Nephron progenitor cell (in vitro differentiated cells): ENCODE data around the gene TNFRSF6B.

Experiments used
- DNase-seq: peaks from one replicate; pipeline ENCODE4 v3.0.0; 2021
- H3K27ac Mint-ChIP-seq: 2 replicates; pipeline ENCODE4 v1.8.0; 2021; ENCODE audit warnings: mild to moderate bottlenecking, moderate library complexity, mixed read lengths
- H3K27me3 Mint-ChIP-seq: 2 replicates; pipeline ENCODE4 v1.8.0; 2021; ENCODE audit warnings: mild to moderate bottlenecking, low read depth, mixed read lengths; ENCODE audit not compliant: poor library complexity
- H3K36me3 Mint-ChIP-seq: 2 replicates; pipeline ENCODE4 v1.8.0; 2021; ENCODE audit warnings: low read depth, mixed read lengths
- H3K4me1 Mint-ChIP-seq: 2 replicates; pipeline ENCODE4 v1.8.0; 2021; ENCODE audit warnings: mixed read lengths
- H3K4me3 Mint-ChIP-seq: 2 replicates; pipeline ENCODE4 v1.8.0; 2021; ENCODE audit warnings: mild to moderate bottlenecking, moderate library complexity, mixed read lengths
- H3K9me3 Mint-ChIP-seq: 2 replicates; pipeline ENCODE4 v1.8.0; 2021; ENCODE audit warnings: mild to moderate bottlenecking, moderate library complexity, mixed read lengths
- TF ChIP-seq, protein P1 (sequence below): fragments of 200-600 bp; sonication (generic); IDR thresholded peaks from 2 replicates; pipeline ENCODE4 v1.5.0; 2021; ENCODE audit warnings: antibody characterized with exemption

Gene TNFRSF6B

DNA sequence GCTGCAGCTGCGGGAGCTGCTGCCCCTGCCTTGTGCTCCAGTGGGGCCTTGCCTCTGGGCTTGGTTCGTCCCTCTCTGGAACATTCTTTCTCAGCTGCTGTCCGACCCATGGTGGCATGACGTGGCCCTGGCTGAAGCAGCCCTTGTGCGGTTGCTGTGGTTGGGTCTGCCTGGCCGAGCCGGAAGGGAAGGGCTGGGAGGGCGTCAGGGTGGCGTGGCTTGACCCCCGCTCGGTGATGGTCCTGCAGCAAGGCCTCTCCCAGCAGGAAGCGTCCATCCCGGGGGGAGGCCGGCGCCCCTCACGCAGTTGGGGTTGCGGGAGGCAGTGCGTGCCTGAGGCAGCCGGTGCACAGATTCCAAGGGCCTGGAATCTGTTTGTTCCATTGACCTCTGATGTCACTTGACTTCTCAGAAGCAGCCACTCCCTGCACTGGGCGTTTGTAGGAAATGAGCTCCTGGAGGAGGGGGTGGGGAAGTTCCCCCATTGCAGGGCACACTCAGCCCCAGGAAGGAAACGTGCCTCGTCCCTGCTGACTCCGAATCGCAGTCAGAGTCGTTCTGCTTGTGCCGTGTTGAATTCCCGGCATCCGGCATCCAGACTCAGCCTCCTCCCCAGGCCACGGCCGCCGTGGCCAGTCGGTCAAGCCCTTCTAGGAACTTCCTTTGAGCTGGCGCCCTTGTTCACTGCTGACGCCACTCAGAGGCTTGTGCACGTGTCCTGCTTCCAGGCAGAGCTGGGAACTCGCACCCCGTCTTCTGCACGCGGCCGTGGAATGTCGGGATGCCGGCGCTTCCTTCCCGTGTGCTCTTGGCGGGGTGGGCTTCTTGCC lies 9.7 kb upstream of the TNFRSF6B start:
- H3K36me3 Mint-ChIP-seq = no peaks in the 10 kb centered on the region
- DNase-seq = no peak
- H3K4me3 Mint-ChIP-seq = no peak overlapping the region
- H3K4me1 Mint-ChIP-seq = peaks cover 8% of the 10 kb centered on the region
- H3K27me3 Mint-ChIP-seq = no peaks in the 10 kb centered on the region
- no peaks in the 10 kb centered on the region for H3K9me3 Mint-ChIP-seq
- TF ChIP-seq, protein P1, sequence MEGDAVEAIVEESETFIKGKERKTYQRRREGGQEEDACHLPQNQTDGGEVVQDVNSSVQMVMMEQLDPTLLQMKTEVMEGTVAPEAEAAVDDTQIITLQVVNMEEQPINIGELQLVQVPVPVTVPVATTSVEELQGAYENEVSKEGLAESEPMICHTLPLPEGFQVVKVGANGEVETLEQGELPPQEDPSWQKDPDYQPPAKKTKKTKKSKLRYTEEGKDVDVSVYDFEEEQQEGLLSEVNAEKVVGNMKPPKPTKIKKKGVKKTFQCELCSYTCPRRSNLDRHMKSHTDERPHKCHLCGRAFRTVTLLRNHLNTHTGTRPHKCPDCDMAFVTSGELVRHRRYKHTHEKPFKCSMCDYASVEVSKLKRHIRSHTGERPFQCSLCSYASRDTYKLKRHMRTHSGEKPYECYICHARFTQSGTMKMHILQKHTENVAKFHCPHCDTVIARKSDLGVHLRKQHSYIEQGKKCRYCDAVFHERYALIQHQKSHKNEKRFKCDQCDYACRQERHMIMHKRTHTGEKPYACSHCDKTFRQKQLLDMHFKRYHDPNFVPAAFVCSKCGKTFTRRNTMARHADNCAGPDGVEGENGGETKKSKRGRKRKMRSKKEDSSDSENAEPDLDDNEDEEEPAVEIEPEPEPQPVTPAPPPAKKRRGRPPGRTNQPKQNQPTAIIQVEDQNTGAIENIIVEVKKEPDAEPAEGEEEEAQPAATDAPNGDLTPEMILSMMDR = no peak
- H3K27ac Mint-ChIP-seq = peak overlapping the region; percentile 54

DNA sequence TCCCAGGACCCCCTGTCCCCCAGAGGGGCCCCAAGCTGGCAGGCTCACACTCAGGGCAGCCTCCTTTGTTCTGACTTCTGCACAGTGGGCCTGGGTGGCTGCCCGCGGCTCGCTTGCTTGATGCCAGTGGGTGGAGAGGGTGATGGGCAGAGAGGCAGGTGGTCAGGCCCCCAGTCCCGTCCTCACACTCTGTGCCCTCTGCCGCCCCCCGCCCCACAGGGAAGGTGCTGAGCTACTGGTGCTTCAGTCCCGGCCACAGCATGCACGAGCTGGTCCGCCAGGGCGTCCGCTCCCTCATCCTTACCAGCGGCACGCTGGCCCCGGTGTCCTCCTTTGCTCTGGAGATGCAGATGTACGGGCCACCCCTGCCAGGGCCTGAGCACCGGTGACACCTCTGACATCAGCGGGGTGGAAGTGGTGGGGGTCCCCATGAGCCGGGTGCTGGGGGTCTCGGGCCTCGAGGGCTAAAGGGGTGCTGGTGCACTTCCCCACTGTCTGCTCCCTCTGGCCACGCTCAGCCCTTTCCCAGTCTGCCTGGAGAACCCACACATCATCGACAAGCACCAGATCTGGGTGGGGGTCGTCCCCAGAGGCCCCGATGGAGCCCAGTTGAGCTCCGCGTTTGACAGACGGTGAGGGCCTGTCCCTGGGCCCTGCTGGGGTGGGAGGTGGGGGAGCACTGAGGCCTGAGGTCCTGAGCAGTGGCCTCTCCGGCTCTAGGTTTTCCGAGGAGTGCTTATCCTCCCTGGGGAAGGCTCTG lies 8.9 kb upstream of the TNFRSF6B start:
- Mint-ChIP-seq H3K4me3 (no peak overlapping the region), H3K36me3 (no peaks in the 10 kb centered on the region), H3K27me3 (no peaks in the 10 kb centered on the region), H3K9me3 (no peaks in the 10 kb centered on the region), H3K27ac (no peak overlapping the region), H3K4me1 (peaks cover 8% of the 10 kb centered on the region)
- no peak for DNase-seq
- TF ChIP-seq, protein P1 = no peak

DNA sequence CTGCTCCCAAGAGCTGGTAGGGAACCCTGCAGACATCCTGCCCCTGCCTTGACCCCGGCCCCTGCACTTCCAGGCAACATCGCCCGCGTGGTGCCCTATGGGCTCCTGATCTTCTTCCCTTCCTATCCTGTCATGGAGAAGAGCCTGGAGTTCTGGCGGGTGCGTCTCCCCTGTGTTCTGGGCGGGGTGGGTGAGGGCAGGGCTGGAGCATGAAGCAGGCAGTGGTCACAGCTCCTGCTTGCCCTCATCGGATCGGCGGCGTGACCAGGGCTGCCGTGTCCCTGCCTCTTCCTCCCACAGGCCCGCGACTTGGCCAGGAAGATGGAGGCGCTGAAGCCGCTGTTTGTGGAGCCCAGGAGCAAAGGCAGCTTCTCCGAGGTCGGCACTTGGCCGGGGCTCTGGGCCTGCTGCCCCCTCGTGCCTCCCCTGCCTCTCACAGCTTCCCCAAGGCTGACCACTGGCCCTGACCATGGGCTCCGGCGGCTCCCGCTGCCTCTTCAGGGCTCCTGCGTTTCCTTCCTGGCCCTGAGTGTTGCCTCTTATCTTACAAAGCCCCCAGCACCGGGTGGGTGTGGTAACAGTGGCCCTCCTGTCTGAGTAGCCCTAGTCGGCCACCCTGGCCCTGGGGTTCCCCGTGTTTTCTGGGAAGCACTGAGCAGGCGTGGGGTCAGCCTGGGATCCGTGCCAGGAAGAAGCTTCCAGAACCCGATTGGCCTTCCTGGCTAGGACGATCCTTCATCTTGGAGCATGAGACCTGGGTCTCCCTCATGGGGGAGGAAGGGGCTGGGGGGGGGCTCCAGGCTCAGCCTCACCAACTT lies 8.0 kb upstream of the TNFRSF6B start:
- DNase-seq = no peak
- Mint-ChIP-seq H3K27me3 (no peaks in the 10 kb centered on the region), H3K4me3 (no peak overlapping the region), H3K4me1 (peaks cover 8% of the 10 kb centered on the region), H3K36me3 (no peaks in the 10 kb centered on the region), H3K27ac (no peak overlapping the region), H3K9me3 (no peaks in the 10 kb centered on the region)
- TF ChIP-seq, protein P1 = no peak

DNA sequence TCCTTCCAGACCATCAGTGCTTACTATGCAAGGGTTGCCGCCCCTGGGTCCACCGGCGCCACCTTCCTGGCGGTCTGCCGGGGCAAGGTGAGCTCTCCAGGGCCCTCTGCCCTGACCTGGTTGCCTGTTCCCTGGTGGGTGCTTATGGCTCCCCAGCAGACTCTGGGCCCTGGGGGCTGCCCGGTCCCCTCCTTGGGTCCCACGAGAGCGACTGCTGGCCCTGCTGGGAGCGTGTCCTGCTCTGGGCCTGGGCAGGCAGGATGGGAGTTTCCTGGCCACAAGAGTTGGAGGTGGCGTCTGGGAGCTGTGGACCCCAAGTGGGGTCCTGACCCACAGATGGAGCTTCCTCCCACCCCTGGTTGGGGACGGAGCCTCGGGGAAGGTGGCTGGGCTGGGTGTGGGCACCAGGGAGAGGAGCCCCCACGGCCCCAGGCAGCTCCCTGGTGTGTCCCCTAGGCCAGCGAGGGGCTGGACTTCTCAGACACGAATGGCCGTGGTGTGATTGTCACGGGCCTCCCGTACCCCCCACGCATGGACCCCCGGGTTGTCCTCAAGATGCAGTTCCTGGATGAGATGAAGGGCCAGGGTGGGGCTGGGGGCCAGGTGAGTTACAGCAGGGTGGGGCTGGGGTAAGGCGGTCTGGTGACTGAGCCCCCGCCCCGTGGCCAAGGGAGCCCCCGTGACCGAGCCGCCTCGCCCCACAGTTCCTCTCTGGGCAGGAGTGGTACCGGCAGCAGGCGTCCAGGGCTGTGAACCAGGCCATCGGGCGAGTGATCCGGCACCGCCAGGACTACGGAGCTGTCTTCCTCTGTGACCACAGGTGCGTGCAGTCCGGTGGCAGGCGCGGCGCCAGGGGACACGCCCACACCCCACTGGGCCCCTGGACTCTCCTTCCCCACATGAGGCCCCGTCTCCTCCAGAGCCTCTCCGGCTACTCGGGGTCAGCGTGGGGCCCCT lies 7.1 kb upstream of the TNFRSF6B start:
- H3K9me3 Mint-ChIP-seq = peaks cover 3% of the 10 kb centered on the region
- TF ChIP-seq, protein P1 = no peak
- DNase-seq = no peak
- peaks cover 8% of the 10 kb centered on the region for H3K4me1 Mint-ChIP-seq
- no peak overlapping the region for H3K27ac Mint-ChIP-seq
- H3K36me3 Mint-ChIP-seq = peaks cover 5% of the 10 kb centered on the region
- H3K27me3 Mint-ChIP-seq = no peaks in the 10 kb centered on the region
- H3K4me3 Mint-ChIP-seq = no peak overlapping the region
